Measurements from ENCODE around the gene MYCN.
"Not testable (repeated sequence)": the region's sequence is repeated elsewhere in the genome, so short reads cannot be mapped to it uniquely, and the experiment has no call there.

MYCN gene

DNA sequence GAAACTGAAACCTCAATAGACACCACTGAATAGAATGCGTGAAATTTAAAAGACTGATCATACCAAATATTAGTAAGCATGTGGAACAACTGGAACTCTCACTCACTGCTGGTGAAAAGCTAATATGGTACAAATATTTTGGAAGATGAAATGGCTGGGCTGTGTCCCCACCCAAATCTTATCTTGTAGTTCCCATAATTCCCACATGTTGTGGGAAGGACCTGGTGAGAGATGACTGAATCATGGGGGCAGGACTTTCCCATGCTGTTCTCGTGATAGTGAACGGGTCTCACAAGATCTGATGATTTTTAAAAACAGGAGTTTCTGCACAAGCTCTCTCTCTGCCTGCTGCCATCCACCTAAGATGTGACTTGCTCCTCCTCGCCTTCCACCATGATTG is 32.0 kb upstream of the MYCN start:
- DNase-seq, result no peak

DNA sequence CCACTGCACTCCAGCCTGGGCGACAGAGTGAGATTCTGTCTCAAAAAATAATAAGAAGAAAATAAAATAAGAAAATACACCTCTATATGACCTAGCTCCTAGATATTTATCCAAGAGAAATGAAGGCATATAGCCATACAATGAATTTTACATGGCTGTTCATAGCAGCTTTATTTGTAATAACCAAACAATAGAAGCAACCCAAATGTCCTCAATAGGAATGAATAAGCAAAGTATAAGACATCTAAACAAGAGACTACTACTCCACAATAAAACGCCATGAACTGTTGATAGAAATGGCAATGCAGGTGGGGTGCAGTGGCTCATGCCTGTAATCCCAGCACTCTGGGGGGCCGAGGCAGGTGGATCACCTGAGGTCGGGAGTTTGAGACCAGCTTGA is 31.2 kb upstream of the MYCN start:
- no peak for DNase-seq

DNA sequence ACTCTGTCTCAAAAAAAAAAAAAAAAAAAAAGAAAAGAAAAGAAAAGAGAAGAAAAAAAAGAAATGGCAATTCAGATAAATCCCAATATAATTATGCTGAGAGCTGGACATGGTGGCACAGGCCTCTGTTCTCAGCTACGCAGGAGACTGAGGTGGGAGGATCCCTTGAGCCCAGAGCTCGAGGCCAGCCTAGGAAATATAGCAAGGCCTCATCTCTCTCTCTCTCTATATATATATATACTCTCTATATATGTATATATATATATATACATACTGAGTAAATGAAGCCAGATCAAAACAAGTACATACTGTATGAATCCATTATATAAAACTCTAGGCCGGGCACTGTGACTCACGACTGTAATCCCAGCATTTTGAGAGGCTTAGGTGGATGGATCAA is 30.6 kb upstream of the MYCN start:
- no peak for DNase-seq

DNA sequence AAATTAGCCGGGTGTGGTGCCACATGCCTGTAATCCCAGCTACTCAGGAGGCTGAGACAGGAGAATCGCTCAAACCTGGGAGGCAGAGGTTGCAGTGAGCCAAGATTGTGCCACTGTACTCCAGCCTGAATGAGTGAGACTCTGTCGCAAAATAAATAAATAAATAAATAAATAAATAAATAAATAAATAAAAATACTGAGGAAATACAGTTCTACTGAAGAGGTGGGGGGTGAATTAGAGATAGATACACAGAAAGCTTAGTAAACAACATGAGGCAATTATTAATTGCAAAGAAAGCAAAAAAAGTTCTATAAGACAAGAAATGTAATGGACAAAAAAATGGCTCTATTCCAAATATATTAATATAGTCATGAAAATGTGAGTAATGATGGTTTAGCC is 29.1 kb upstream of the MYCN start:
- not testable (repeated sequence) for DNase-seq

DNA sequence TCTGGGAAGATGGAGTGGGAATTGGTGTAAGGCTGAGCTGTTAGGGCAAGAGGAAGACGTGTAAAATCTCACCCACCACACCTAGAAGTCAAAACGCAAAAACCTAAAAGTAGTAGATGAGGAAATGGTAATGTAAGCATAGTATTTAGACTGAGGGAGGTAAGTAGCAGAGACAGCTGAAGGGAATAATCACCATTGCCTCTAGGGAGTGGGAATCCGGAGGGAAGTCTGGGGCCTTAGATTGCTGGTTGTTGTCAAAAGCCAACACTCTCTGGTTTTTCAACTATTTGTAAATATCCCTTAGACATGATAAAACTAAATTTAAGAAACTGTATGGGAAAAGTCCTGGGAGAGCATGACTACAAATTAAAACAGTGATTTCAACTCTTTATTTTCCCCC is 28.7 kb upstream of the MYCN start:
- DNase-seq, result no peak

DNA sequence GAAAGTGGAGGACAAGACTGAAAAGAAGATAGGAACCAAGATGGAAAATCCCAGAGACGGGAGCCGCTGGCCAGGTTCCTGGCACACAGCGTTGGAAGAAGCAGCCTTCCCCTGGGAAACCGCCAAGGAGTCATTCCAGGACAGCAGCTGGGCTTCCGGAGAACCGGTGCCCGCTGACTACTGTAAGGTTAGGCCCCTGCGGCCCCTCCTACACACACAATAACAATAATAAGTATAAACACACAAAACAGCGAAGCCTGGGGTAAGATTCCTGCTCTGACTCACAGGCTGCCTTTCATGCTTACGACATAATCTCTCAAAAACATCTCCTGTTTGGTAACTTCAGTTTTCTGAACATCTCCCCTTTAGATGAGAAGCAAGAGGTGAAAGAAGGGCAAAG is 28.1 kb upstream of the MYCN start:
- no peak for DNase-seq

DNA sequence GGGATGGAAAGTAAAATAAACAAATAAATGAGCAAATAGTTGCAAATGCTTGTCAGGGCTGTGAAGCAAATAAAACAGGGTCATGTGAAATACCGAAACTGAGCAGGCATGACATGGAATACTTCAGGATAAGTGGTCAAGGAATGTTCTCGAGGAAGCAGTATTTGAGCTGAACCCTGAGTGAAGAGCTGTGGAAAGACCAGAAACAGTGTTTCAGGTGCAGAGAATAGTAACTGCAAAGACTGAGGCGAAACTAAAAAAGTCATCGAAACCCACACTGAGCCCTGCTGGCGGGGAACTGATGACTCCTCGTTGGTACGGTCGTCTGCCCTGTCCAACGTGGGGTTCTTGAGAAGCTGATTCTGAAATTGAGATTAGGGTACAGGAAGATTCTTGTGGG is 27.2 kb upstream of the MYCN start:
- no peak for DNase-seq

DNA sequence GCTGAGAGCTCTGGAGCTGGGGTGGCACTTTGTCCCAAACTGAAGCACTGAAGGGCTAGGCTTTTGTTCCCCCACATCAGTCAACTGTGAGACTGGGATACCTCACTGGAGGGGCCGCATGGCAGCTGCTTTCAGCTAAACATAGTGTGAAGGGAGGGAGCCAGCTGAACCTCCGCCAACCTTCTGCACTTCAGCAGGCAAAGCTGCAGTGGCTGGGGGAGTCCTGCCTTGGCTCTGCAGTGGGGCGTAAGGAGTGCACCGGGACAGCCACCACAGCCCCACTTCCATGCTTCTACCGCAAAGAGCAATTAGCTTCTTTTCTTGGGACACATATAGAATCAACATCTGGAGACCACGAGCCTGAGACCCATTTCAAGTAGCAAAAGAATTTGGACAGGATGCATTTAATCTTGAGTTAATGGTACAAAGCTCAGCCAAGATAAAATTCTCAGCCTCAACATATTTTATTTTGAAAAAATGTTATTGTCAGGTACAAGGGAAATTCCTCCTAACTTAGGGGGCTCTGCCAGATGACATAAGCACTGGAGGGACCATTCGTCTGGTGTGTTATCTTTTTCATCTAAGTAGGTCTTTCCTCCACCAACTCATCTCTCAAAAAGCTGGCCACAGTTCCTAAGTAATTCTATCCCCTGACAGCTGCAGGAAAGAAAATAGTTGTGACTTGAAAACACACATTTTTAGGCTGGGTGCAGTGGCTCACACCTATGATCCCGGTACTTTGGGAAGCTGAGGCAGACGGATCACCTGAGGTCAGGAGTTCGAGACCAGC is 25.6 kb upstream of the MYCN start:
- DNase-seq, result no peak

DNA sequence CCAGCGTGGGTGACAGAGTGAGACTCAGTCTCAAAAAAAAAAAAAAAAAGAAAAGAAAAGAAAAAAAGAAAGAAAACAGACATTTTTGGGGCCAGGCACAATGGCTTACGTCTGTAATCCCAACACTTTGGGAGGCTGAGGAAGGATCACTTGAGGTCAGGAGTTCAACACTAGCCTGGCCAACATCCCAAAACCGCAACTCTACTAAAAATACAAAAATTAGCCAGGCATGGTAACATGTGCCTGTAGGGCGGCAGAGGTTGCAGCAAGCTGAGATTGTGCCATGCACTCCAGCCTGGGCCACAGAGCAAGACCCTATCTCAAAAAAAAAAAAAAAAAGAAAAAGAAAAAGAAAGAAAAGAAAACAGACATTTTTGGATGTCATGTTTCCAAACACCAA is 24.8 kb upstream of the MYCN start:
- DNase-seq, result not testable (repeated sequence)

DNA sequence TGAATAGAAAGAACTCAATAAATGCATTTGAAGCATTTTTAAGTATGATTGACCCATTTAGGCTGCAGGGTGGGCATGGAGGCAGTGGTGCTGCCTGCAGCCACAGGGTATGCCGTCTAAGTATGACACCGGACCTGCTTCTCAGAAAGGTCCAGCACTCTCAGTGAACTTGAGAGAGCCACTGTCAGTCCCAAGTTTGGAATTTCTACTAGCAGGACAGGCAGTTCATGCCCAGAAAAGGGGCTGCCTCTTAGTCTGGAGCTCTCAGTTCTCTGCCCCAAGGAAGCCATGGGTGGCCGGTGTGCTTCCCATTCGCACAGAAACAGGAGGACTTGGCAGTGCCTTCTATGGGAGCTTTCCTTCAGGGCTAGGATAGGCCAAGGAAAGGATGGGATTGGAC is 24.0 kb upstream of the MYCN start:
- no peak for DNase-seq

DNA sequence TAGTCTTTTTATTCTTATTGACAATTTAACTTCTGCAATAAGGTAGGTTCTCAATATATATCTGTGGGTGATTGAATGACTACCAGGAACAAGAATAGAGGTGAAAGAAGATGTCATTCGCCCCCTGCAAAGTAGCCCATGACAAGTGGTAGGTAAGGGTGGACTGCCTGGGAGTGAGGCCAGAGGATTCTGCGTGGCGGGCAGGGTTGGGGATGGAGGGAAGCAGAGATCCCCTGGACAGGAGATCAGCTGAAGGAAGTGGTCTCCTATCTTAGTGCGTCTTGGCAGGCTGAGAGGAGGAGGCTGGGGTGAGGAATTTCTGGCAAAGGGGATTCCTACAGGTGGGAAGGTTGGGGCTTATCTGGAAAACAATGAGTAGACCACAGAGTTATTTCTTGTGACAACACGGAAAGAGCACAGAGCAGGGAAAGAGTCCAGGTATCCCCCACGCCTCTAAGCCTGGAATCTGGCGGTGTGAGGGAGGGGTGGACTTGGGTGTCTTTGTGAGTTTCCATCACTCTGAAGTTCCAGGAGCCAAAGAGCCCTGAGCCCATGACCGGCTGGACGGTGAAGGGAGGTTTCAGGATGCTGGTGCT is 21.5 kb upstream of the MYCN start:
- no peak for DNase-seq

DNA sequence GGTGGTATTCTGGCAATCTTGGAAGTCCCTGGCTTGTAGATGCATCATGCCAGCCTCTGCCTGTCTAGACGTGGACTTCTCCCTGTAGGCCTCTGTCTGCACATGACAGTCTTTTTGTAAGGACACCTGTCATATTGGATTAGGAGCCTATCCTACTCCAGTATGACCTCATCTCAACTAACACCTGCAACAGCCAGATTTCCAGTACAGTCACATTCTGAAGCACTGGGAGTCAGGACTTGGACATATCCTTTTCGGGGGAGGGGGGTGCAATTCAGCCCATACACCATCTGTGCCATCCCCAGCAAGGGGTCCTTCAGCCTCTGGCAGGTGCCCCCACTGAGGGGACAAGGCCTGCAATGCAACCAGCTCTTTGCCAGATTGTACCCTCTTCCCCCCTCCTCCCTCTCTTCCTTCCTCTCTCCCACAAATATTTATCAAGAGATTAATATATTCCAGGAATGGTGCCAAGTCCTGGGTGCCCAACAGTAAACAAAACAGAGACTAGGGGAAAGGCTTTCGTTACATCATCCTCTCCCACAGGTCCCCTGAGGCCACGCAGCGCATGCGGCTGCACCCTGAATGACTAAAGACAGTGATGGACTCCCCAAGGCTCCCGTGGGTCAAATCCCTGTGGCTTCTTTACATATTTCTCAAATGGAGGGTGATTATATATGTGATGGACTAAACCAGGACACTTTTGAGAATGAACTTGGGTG is 20.5 kb upstream of the MYCN start:
- DNase-seq, result no peak

DNA sequence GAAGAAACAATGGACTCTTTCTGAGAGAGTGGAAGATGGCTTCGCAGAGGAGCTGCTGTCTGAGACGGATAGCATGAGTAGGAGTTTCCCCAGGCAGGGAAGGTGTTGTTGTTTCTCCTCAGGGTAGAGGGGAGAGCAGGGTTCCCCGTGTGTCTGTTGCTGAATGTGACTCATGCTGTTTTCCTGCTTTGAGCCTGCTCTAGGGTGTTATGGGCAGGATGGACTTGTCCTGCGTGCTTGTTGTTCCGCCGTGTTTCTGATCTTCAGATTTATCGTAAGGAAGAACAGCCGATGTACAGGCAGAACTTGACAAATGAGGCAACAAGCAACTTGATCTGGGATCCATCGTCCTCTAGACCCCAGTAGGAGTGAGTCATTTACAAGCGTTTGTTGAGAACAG is 19.7 kb upstream of the MYCN start:
- DNase-seq, result no peak

DNA sequence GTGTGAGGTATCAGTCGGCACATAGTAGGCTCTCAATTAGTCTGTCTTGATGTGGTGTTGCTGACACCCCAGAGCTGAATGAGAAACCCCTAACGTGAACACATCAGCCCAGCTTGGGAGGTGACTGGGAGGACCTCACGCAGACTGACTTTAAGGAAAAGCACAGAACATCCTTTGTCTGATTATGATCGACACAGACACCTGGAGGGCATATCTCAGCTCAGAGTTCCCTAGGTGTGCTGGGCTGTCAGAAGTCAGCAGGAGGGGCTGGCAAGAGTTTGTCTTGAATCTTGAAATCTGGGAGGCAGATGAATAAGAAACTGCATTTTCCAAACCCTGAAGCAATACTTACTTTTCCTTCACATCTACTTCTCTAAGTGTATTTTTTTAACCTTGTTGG is 16.8 kb upstream of the MYCN start:
- DNase-seq, result no peak

DNA sequence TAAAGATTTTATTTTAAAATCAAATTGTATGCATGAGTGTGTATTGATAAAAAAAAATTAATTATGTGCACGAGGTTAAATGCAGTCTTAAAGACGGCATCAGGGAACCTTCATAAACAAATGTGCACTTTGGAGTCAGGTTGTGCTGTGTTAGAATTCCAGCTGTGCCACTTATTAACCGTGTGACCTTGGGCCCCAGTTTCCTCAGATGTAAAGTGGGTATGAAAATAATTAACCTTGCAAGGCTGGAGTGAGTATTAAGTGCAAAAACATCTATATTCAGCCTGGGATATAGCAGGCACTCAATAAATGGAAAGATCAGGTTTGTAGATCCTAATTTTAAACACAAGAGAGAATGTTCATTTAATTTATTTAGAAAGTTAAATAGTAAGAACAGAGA is 14.5 kb upstream of the MYCN start:
- no peak for DNase-seq

DNA sequence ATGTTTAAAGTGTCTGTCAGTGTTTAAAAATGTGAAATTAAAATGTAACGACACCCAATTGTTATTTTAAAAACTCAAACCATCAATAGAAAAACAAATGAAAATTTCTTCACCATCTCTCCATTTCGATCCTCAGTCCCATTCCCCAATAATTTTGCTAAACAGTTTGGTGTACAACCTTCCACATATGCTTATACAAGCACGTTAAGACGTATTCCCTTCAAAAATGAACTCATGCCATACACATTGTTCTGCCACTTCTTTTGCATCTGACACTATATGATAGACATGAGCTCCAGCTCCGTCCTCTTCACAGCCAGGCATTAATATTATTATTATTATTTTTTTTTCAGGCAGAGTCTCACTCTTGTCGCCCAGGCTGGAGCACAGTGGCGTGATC is 14.1 kb upstream of the MYCN start:
- no peak for DNase-seq

DNA sequence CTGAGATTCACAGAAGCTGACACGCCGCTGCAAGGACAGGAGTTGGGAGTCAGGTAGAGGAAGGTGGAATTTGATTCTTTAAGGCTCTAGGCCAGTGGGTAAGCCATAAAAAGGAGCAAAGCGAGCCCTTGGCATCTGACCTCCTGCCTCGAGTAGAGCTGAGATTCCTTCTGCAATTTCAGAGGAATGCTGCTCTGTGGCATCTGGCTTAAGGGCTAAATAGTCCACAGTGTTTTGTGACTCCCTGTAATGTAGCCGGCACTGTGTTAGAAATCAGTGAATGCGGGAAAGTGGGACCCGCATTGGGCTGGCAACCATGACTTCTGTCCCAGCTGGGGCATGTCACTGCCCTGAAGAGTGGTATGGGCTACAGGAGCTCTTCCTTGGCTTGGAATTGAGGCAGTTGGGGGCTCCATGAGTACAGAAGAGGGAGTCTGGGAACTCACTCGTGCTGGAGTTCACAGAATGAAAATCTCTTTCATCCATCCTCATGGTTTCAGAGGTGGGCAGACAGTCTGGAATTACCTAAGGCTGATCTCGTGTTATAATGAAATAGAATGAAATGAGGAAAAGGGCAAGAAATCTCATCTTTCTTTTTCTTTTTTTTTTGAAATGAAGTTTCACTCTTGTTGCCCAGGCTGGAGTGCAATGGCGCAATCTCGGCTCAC is 12.7 kb upstream of the MYCN start:
- DNase-seq, result no peak

DNA sequence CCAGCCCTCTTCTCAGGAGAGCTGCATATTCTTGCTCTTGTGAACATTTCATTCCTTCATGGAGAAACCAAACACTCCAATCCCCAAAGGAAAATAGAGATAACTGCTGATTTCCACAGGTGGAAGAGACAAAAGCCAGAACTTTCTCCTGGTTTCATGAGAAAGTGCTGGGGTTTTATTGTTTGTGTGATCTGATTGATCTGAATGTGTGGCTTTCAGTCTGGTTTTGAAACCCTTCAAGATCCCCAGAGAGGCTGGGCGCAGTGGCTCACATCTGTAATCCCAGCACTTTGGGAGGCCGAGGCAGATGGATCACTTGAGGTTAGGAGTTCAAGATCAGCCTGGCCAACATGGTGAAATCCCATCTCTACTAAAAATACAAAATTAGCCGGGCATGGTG is 11.3 kb upstream of the MYCN start:
- DNase-seq, result not testable (repeated sequence)

DNA sequence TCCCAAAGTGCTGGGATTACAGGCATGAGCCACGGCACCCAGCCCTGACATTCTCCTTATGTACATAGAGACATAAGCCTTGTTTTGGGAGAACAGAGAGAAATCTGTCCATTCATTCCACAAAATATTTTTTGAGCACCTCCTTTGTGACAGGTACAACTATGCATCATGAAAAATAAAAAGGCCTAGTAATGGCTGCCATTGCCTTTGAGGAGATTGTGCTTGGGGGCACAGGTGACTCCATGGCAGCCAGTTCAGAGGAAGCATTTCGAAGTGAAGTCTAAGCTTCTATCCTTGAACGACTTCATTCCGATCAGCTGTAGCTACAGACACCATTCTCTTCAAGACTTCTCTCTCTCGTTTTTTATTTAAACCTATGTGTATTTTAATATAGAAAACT is 10.5 kb upstream of the MYCN start:
- DNase-seq, result no peak

DNA sequence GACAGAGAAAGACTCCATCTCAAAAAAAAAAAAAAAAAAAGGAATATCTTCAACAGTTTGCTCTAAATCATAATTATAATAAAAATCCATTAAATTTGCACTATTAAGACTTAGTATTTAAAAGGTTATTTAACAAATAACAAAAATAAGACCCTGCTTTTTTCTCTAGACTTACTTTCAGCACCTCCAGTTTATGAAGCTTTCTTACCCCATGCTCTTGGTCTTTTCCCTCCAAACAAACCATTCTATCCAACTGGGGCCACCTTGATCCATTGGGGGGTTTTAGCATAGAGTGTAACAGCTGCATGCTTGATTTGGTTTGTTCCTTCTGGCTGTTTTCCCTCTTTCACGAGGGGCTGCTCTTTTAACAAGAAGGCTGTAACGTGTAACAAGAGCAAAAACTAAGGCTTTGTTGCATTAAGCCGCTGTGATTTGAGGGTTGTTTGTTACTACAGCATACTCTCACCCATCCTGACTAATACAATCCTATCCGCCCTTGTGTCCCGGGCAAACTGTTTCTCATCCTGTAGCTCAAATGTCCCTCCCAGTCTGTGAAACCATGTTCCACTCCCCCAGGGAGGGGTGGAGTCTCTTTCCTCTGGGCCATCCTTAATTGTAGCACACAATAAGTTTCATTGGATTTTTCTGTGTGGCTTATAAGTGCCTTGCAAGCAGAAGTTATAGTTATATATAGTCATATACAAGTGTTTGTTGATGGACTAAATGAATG is 9.6 kb upstream of the MYCN start:
- no peak for DNase-seq

DNA sequence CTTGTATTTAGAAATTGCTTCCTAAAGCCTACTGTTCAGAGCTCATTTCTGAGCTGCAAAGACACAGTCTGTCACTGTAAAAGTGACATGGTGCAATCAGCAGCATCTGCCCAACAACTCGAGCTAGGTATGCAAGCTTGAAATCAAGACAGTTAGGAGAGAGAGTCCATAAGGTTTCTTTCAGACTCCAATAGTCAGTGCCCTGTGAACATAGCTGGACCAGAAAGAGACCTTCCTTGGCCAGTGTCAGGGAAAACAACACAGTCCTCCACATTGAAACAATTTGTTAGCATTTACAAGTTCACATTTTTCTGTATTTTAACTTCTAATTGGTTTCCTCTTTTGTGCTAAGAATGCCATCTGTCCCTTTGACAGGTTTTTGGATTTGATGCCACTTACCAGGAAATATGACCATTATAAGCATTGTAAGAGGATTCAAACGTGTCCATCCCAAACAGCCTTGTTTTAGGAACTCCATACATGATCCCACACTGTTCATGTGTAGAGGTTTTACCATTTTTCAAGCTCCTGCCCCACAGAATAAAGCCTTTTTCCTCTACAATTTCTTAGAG is 8.9 kb upstream of the MYCN start:
- DNase-seq, result no peak

DNA sequence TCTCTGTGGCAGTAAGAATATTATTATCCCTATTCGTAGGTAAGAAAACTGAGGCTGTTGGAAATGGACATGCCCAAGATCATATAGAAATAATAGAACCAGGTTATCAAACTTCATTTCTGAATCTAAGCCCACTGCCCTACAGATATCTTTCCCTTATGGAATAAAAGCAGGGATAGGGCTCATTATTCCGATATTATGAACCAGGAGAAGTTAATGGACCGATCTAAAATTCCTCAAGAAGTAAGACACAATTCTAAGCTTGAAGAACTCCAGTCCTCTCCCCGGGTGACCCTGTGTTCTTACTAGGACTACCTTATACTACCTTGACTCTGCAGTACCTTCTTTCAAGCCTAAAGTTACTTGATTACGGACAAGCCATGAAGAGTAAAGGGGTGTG is 8.4 kb upstream of the MYCN start:
- no peak for DNase-seq

Data from SIG-M5 (cell line).